Smooth muscle cell (in vitro differentiated cells): ENCODE results near the gene FAAP100. TPM values are rescaled to one million over a fixed set of nuclear protein-coding genes. Genes with fewer than 3 reads are reported as not detected.
A peak's percentile ranks its signal among the peaks of the same experiment; 100 is the strongest.

Experiments used
- DNase-seq: peaks from one replicate; lab custom pipeline; 2025; ENCODE audit not compliant: unreplicated experiment; lab: John Stamatoyannopoulos, UW
- H2AFZ ChIP-seq: fragments of 200-600 bp; sonication (generic); 2 replicates; pipeline ENCODE4 v1.6.0; 2016; ENCODE audit warnings: antibody characterized with exemption, low read depth, mild to moderate bottlenecking
- H3F3A ChIP-seq: fragments of 200-600 bp; sonication (generic); 2 replicates; pipeline ENCODE4 v1.6.0; 2017; ENCODE audit warnings: antibody characterized with exemption, low read depth
- H3K27ac ChIP-seq: fragments of 200-600 bp; sonication (generic); 2 replicates; pipeline ENCODE4 v1.5.1; 2016; ENCODE audit warnings: low read depth, mild to moderate bottlenecking
- H3K27me3 ChIP-seq: fragments of 200-600 bp; sonication (generic); 2 replicates; pipeline ENCODE4 v1.6.1; 2016; ENCODE audit warnings: low read depth, mild to moderate bottlenecking
- H3K36me3 ChIP-seq: fragments of 200-600 bp; sonication (generic); 2 replicates; pipeline ENCODE4 v1.5.1; 2016; ENCODE audit warnings: low read depth
- H3K4me1 ChIP-seq: fragments of 200-600 bp; sonication (generic); 2 replicates; pipeline ENCODE4 v1.5.1; 2016; ENCODE audit warnings: low read depth
- H3K4me2 ChIP-seq: fragments of 200-600 bp; sonication (generic); 2 replicates; pipeline ENCODE4 v1.6.0; 2016; ENCODE audit warnings: mild to moderate bottlenecking
- H3K4me3 ChIP-seq: fragments of 200-600 bp; sonication (generic); 2 replicates; pipeline ENCODE4 v1.5.1; 2016; ENCODE audit warnings: mild to moderate bottlenecking
- H3K79me2 ChIP-seq: fragments of 200-600 bp; sonication (generic); 2 replicates; pipeline ENCODE4 v1.6.0; 2016; ENCODE audit warnings: low read depth, mild to moderate bottlenecking
- H3K9ac ChIP-seq: fragments of 200-600 bp; sonication (generic); 2 replicates; pipeline ENCODE4 v1.6.0; 2016; ENCODE audit warnings: low read depth
- H3K9me3 ChIP-seq: fragments of 200-600 bp; sonication (generic); replicated peaks from 2 replicates; pipeline ENCODE4 v1.5.1; 2016; ENCODE audit warnings: low read depth
- H4K20me1 ChIP-seq: fragments of 200-600 bp; sonication (generic); 2 replicates; pipeline ENCODE4 v1.6.0; 2016; ENCODE audit warnings: low read depth
- CTCF ChIP-seq: fragments of 200-600 bp; sonication (generic); IDR thresholded peaks from 2 replicates; pipeline ENCODE4 v1.5.1; 2017; ENCODE audit warnings: borderline replicate concordance, mild to moderate bottlenecking, antibody characterized with exemption; ENCODE audit not compliant: insufficient read depth, poor library complexity, severe bottlenecking
- WGBS: methylation state at CpG from one replicate; pipeline ENCODE4 v1.1.7; 2016; ENCODE audit warnings: low lambda C conversion rate; 5-methylcytosine and 5-hydroxymethylcytosine counted together
- polyA plus RNA-seq: library from polyadenylated mRNA; unstranded; fragments of >200 nt; fragmentation: Nextera tagmentation; extraction: Ambion mirVana; gene quantifications from 2 replicates; pipeline ENCODE4 v1.2.1, GENCODE V29; 2016
- total RNA-seq: library from RNA; depleted of rRNA; stranded (reverse); fragments of >200 nt; gene quantifications from 2 replicates; pipeline ENCODE4 v1.2.3, GENCODE V29; 2014

Gene FAAP100
- total and polyA plus RNA-seq, 2 experiments from 2014 or later: 17.9 to 28.5 TPM

GRCh38 chr17:81513753-81514488 is 38.2 kb downstream of the FAAP100 start:
- Histone ChIP-seq H2AFZ (no peak overlapping the region), H3K27me3 (no peaks in the 10 kb centered on the region), H3F3A (peaks cover 61% of the 10 kb centered on the region), H3K4me2 (peak overlapping the region; percentile 99), H3K79me2 (peaks cover 64% of the 10 kb centered on the region), H3K9me3 (no peaks in the 10 kb centered on the region), H3K4me3 (peak overlapping the region; percentile 61), H3K4me1 (peaks cover 41% of the 10 kb centered on the region), H3K27ac (peak overlapping the region; percentile 92), H3K9ac (peak overlapping the region; percentile 75), H4K20me1 (peaks cover 72% of the 10 kb centered on the region), H3K36me3 (peaks cover 3% of the 10 kb centered on the region)
- DNase-seq: peak; percentile 66
- no peak for TF ChIP-seq CTCF
- under 1% methylated on average over 49 of the region's 64 CpGs for whole genome bisulfite sequencing

GRCh38 chr17:81513372-81513752 is 38.8 kb downstream of the FAAP100 start:
- peaks cover 36% of the 10 kb centered on the region for H3K4me1 ChIP-seq
- peak overlapping the region; percentile 99 for H3K4me2 ChIP-seq
- H3K79me2 ChIP-seq: peaks cover 65% of the 10 kb centered on the region
- H3K9me3 ChIP-seq: no peaks in the 10 kb centered on the region
- H3K9ac ChIP-seq: peak overlapping the region; percentile 75
- H3K27ac ChIP-seq: peak overlapping the region; percentile 92
- WGBS: under 1% methylated on average over 19 of the region's 23 CpGs
- H3F3A ChIP-seq: peaks cover 59% of the 10 kb centered on the region
- no peak overlapping the region for H2AFZ ChIP-seq
- peaks cover 72% of the 10 kb centered on the region for H4K20me1 ChIP-seq
- peak overlapping the region; percentile 61 for H3K4me3 ChIP-seq
- peak; percentile 66 for DNase-seq
- no peaks in the 10 kb centered on the region for H3K27me3 ChIP-seq
- peaks cover 3% of the 10 kb centered on the region for H3K36me3 ChIP-seq
- TF ChIP-seq CTCF: no peak

- under 1% methylated on average over 49 of the region's 111 CpGs for WGBS
- Histone ChIP-seq H3K4me2 (peak within 1 kb of the TSS; percentile 99), H3K4me3 (peak within 1 kb of the TSS; percentile 96), H3K79me2 (peaks cover 62% of the 10 kb centered on the region), H3K36me3 (peaks cover 3% of the 10 kb centered on the region), H3K4me1 (peaks cover 31% of the 10 kb centered on the region), H4K20me1 (peaks cover 72% of the 10 kb centered on the region), H3K27me3 (no peaks in the 10 kb centered on the region), H3K27ac (peak within 1 kb of the TSS; percentile 92), H3F3A (peaks cover 57% of the 10 kb centered on the region), H3K9ac (peak within 1 kb of the TSS; percentile 75), H2AFZ (no peak within 1 kb of the TSS), H3K9me3 (no peaks in the 10 kb centered on the region)
- peak; percentile 80 for DNase-seq
- TF ChIP-seq CTCF: no peak
Measured at GRCh38 chr17:81512562-81513371, 39.4 kb downstream of the FAAP100 start, which contains the start of gene ACTG1. ACTG1 (minus strand) TSS chr17:81512799; CDS start chr17:81512354, 445 bp downstream.
